GM12872 (cell line): ENCODE results near the gene ALG9.

Experiments
- TF ChIP-seq, protein P1 (sequence below): IDR thresholded peaks from 3 replicates; pipeline ENCODE4 v1.5.1; 2011; ENCODE audit warnings: low read depth, mild to moderate bottlenecking, low read length, moderate library complexity; ENCODE audit not compliant: insufficient read depth

Gene ALG9

DNA sequence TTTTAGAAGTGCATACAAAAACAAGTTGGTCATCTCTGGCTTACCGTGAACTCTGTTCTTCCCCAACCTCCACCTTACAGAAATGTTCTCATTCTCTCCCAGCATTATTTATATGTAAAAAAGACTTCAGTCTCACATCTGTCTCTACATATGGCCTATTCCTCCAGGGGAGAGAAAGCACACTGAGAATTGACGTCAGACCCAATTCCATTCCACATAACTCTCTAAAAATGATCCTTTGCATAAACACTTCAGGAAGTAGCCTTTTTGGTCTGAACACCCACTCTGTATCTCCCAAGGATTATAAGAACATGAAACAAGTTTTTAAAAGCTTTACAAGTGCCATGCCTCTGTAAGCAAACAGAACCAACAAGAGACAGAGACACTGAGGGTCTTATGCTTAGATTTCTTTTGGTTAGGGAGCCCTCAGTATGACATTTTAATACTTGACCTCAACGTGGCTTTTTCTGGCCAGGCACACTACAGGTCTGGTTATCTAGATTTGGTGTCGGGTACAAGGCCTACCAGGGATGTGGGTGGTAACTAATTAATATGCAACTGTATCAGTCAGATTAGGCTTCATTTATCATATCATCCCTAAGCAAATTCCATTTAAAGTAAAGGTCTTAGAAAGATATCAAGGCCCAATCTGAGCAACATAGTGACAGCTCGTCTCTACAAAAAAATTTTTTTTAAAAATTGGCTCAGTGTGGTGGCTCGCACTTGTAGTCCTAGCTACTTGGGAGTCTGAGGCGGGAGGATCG is 56.6 kb downstream of the ALG9 start:
- TF ChIP-seq, protein P1, sequence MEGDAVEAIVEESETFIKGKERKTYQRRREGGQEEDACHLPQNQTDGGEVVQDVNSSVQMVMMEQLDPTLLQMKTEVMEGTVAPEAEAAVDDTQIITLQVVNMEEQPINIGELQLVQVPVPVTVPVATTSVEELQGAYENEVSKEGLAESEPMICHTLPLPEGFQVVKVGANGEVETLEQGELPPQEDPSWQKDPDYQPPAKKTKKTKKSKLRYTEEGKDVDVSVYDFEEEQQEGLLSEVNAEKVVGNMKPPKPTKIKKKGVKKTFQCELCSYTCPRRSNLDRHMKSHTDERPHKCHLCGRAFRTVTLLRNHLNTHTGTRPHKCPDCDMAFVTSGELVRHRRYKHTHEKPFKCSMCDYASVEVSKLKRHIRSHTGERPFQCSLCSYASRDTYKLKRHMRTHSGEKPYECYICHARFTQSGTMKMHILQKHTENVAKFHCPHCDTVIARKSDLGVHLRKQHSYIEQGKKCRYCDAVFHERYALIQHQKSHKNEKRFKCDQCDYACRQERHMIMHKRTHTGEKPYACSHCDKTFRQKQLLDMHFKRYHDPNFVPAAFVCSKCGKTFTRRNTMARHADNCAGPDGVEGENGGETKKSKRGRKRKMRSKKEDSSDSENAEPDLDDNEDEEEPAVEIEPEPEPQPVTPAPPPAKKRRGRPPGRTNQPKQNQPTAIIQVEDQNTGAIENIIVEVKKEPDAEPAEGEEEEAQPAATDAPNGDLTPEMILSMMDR, result no peak

DNA sequence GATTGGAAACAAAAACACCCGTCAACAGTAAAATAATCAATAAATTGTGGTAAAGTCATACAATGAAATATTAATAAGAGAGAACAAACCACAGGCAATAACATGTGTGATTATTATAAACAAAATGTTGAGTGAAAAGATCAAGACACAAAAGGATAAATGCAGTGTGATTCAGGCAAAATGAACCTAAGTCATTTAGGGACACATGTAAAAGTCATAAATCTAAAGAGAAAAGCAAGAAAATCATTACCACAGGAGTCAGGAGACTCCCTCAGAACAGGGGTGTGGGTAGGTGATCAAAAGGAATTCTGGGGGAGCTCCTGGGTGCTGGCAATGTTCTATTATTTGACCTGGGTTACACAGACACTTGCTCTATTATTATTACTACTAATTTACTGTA is 57.3 kb downstream of the ALG9 start:
- TF ChIP-seq, protein P1, result no peak

DNA sequence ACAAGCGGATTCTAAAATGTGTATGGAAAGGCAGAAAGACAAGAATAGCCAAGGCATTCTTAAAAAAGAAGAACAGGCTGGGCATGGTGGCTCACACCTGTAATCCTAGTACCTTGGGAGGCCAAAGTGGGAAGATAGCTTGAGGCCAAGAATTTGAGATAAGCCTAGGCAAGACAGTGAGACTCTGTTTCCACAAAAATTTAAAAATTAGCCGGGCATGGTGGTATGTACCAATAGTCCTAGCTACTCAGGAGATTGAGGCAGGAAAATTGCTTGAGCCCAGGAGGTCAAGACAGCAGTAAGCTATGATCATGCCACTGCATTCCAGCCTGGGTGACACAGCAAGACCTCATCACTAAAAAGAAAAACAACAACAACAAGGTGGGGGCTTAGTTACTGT is 59.2 kb downstream of the ALG9 start:
- TF ChIP-seq, protein P1, result no peak

DNA sequence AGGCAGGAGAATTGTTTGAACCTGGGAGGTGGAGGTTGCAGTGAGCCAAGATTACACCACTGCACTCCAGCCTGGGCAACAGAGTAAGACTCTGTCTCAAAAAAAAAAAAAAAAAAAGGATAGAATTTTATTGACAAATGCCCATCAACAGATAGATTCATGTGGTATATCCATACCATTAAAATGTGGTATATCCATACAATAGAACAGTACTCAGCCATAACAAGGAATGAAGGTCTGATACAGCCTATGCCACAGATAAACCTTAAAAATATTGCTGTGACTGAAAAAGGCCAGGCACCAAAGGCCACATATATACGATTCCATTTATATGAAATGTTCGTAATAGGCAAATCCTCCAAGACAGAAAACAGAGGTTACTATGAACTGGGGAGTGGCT is 59.9 kb downstream of the ALG9 start:
- TF ChIP-seq, protein P1, result no peak

DNA sequence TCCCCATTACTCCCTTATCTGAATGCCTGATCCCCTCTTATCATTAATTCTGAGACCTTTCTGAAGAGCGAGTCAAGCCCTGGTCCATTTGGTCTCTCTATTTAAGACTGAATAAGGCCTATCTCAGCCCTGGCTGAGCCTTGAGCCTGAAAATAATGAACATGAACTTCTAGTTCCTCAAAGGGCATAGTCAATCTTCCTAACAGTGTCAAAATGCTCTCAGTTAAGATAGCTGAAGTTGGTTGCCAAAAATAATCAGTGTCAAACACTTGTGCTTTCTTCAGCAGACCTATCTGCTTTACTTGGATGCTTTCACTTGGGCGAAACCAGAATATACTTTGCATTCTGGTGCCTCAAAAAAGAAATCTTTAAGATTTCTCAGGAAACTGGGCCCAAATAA is 62.5 kb downstream of the ALG9 start:
- TF ChIP-seq, protein P1, result no peak

DNA sequence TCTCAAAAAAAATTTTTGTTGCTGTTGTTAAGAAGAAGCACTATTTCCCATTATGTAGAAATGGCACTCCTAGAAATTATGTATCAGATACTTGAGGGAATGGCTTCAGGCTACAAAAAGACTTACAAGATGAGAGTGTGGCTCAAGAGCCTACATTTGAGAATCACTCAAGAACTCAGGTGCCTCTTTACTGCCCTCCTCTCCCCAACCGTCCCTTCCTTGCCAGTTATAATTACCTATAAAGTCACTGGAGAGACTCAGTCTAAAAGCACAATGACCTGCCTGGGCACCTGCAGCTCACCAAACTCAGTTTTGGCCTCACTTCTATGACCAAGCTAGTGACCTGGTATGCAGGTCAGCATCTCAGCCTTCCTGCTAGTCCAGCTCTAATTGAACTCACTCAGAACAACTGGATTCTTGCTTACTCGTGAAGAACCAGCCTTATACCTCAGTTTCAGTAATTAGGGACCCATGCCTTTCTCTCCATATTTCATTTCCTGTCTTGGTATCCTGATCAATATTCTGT is 63.3 kb downstream of the ALG9 start:
- TF ChIP-seq, protein P1, result no peak

DNA sequence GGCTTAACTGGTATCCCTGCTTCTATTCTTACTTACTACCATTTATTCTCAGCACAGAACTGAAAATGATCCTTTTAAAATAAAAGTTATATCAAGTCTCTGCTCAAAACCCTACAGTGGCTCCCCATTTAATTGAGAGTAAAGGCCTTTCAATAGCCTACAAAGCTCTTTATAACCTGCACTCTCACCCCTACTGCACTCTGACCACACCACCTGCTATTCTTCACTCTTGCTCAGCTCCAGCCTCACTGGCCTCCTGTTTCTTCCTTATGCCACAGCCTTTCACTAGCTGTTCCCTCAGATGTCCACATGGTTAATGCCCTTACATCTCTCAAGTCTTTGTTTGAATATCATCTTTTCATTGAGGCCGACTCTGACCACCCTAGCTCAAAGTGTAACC is 64.3 kb downstream of the ALG9 start:
- TF ChIP-seq, protein P1, result no peak
